GM13977 (cell line): ENCODE data around the gene ZNF598.

ENCODE experiments used
- DNase-seq: peaks from one replicate; pipeline ENCODE4 v3.0.0; 2012; ENCODE audit warnings: low spot score
- in situ Hi-C: fragments of 300-500 bp; cut with MboI; formaldehyde crosslinking; loops from one replicate; pipeline ENCODE4 v1.12.0; 2022; ENCODE audit warnings: low sequenced_read_pairs, low pct_unique_long_range_greater_than_20kb, mixed read lengths, inconsistent platforms; ENCODE audit not compliant: unreplicated experiment
- TF ChIP-seq, protein P1 (sequence below): IDR thresholded peaks from 2 replicates; pipeline ENCODE4 v1.5.1; 2012; ENCODE audit warnings: mild to moderate bottlenecking, control low read depth; ENCODE audit not compliant: insufficient read depth; ENCODE audit errors: extremely low read depth, missing control alignments

The ZNF598 gene

DNA sequence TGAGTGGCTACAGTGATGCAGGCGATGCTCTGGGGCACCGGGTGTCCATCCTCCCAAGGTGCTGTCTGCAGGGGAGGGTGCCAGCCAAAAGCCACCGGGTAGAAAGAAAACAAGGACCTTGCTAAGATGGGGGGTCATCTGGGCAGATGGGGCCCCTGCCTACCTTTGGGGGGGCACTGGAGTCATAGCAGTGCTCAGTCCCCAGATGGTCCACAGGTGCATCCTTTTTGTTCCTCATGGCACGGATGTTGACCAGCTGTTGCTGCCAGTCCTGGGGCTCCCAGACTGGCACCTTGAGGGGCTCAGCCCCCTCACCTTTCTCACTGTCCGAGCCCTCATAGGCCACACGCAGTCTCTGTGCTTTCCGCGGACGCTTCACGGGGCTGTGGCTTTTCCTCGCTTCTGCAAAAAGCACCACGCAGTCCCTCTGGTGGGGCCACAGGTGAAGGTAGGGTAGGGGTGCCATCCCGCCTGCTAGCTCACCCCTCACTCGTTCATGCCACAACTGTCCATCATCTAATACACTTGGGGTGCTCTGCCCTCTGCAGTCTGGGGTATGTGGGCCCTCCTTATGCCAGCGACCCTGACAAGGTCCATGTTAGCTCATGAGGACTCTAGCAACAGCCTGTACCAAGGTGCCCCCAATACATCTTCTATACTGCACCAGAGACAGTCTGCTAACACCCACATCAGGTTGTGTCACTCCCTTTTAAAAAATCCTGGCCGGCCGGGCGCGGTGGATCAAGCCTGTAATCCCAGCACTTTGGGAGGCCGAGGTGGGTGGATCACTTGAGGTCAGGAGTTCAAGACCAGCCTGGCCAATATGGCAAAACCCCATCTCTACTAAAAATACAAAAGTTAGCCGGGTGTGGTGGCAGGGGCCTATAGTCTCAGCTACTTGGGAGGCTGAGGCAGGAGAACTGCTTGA lies 36.6 kb upstream of the ZNF598 start:
- TF ChIP-seq, protein P1, sequence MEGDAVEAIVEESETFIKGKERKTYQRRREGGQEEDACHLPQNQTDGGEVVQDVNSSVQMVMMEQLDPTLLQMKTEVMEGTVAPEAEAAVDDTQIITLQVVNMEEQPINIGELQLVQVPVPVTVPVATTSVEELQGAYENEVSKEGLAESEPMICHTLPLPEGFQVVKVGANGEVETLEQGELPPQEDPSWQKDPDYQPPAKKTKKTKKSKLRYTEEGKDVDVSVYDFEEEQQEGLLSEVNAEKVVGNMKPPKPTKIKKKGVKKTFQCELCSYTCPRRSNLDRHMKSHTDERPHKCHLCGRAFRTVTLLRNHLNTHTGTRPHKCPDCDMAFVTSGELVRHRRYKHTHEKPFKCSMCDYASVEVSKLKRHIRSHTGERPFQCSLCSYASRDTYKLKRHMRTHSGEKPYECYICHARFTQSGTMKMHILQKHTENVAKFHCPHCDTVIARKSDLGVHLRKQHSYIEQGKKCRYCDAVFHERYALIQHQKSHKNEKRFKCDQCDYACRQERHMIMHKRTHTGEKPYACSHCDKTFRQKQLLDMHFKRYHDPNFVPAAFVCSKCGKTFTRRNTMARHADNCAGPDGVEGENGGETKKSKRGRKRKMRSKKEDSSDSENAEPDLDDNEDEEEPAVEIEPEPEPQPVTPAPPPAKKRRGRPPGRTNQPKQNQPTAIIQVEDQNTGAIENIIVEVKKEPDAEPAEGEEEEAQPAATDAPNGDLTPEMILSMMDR: no peak
- no peak for DNase-seq
- in situ Hi-C loops: no loop called here

DNA sequence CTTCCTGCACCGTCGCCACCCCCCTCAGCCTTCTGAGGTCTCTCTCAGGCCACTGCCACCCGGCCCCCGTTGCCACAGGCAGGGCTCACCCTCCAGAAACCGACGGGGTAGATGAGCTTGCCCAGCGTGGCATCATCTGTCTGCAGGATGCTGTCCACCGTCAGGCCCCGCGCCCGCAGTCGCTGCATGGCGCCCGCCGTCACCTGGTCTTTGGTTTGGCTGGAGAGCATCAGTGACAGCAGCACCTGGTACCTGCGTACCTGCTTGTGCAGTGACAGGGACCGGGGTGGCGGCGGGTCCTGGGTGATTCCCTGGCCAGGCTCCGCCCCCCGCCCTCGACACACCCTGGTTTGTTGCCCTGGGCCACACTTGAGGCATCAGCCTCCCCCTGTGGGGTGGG lies 34.9 kb upstream of the ZNF598 start:
- in situ Hi-C loops: no loop called here
- TF ChIP-seq, protein P1: no peak
- DNase-seq: no peak

DNA sequence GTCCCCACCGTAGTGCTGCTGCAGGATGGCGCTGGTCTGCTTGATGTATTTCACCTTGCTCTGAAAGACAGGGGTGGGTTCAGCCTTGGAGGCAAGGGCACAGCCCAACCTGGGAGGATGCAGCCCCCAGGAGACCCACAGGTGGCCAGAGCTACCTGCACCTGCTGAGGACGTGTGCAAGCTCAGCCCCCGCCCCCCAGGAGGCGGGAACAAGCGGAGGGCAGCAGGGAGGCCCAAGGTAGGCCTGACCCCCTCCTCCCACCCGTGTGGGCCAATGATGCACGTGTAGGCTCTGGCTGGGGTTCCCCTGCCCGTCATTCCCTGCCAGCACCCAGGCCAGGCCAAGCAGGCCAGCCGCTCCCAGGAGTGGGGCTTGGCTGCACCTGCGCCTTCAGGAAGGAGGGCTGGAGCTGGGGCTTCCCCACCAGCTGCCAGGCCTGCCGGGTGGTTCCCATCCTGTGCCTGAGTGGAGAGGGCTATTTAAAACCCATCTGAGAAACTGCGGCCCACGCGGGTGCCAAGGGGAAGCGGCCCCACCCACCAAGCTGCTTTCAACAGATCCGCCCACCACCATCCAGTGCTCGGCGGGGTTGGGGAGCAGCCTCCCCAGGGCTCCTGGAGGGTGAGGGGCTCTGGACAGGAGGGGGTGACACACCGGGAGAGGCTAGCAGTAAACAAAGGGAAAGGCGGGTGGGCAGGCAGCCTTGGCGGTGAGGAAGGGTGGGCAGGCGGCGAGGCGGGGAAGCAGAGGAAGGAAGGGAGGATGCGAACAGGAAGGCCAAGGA lies 34.2 kb upstream of the ZNF598 start:
- in situ Hi-C loops: no loop called here
- TF ChIP-seq, protein P1: no peak
- DNase-seq: no peak

DNA sequence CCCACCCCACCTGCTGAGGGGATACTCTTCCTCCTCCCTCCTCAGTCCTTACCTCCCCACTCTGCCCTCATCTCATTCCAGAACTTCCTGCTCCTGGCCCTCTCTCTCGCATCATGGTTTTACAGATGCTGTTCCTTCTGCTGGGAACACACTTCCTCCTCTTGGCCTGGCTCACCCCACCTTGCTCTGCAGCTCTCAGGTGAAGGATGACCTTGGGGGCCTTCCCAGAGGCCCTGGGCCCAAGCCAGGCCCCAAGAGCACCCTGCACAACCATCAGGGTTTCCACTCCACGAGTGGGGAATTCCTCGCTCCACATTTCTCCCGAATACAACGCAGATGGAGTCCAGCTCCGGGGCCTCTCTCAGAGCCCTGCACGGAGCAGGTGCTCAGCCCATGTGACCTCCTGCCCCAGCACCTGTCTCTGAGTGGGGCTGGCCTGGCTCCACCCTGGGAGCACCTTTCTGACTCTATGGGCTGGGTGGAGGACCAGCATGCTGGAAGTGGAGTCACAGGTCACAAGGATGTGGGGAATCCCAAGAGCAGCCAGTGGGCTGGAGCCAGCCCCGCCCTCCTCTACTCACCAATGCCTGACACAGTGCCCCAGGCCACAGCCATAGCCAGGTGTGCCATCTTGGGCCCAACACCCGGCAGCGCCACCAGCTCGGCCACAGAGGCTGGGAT lies 33.5 kb upstream of the ZNF598 start:
- in situ Hi-C loops: no loop called here
- no peak for DNase-seq
- TF ChIP-seq, protein P1: no peak

DNA sequence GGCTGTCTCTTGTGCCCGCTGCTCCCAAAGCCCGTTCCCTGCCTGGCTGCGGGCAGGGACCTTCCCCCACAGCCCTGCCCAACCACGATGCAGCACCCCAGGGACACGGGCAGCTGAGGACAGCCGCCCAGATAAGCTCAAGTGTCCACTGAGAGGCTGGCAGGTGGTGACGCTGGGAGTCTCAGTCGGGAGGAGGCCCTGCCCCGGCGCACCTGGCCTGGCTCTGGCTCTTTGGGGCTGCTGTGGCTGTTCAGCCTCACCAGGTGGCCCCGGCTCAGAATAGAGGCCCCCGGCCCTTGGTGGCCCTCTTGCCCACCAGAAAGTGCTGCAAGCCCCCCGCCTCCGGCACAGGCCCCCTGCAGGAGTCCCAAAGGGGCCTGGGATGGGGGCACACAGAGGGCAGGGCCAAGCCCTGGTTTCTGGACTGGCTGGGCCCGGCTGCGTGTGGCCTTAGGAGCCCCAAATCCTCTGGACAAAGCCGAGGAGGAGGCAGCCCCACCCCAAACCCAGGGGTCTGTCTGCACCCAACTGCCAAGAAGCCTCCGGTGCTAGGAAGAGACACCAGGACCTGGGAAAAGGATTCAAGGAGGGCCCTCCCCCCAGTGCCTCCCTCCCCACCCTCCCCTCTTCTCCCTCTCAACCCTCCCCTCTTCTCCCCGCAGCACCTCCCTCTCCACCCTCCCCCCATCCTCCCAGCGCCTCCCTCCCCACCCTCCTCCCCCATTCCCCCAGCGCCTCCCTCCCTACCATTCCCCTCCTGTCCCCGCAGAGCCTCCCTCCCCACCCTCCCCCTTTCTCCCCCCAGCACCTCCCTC lies 32.8 kb upstream of the ZNF598 start:
- in situ Hi-C loops: no loop called here
- TF ChIP-seq, protein P1: no peak
- no peak for DNase-seq
